Natural killer cell (primary cell): ENCODE results near the gene CGREF1. TPM values are rescaled to one million over a fixed set of nuclear protein-coding genes. Genes with fewer than 3 reads are reported as not detected.

Experiments used
- ATAC-seq, 3 donors: fragments of 150-1000 bp in 2 of 3; fragments of 200-7000 bp in 1 of 3; cut with Tn5 transposase; 1 replicate in 1 of 3; 2 replicates in 2 of 3; pipeline ENCODE4 v1.10.0; 2021; ENCODE audit warnings: mild to moderate bottlenecking in 2 of 3, moderate library complexity in 2 of 3
- DNase-seq, 2 donors: peaks; one replicate each; pipeline versions ENCODE4 v3.0.0 to v3.0.0-alpha.2; 2013 to 2021; ENCODE audit warnings: mixed read lengths in 1 of 2
- H3K27ac ChIP-seq: one replicate; pipeline ENCODE4 v1.5.1; 2013; ENCODE audit warnings: mild to moderate bottlenecking, low read length
- H3K27me3 ChIP-seq: one replicate; pipeline ENCODE4 v1.6.1; 2013; ENCODE audit warnings: low read length; ENCODE audit not compliant: control insufficient read depth, insufficient read depth
- H3K36me3 ChIP-seq: one replicate; pipeline ENCODE4 v1.6.1; 2013; ENCODE audit warnings: low read length; ENCODE audit not compliant: control insufficient read depth, insufficient read depth
- H3K4me1 ChIP-seq: one replicate; pipeline ENCODE4 v1.6.1; 2013; ENCODE audit warnings: low read length; ENCODE audit not compliant: control insufficient read depth, insufficient read depth
- H3K4me3 ChIP-seq: one replicate; pipeline ENCODE4 v1.5.1; 2013; ENCODE audit warnings: low read length
- H3K9me3 ChIP-seq: one replicate; pipeline ENCODE4 v1.6.1; 2013; ENCODE audit warnings: low read length; ENCODE audit not compliant: control insufficient read depth, insufficient read depth
- H3K27ac Mint-ChIP-seq, 2 donors: one replicate each; pipeline ENCODE4 v1.8.0; 2022; ENCODE audit warnings: mild to moderate bottlenecking in 2 of 2, mixed read lengths in 2 of 2, moderate library complexity in 1 of 2
- H3K27me3 Mint-ChIP-seq, 2 donors: one replicate each; pipeline ENCODE4 v1.8.0; 2022; ENCODE audit warnings: low read depth in 2 of 2, mixed read lengths in 2 of 2
- H3K36me3 Mint-ChIP-seq: one replicate; pipeline ENCODE4 v1.8.0; 2022; ENCODE audit warnings: mixed read lengths
- H3K4me1 Mint-ChIP-seq, 2 donors: one replicate each; pipeline ENCODE4 v1.8.0; 2022; ENCODE audit warnings: mixed read lengths in 2 of 2
- H3K4me3 Mint-ChIP-seq: one replicate; pipeline ENCODE4 v1.8.0; 2022; ENCODE audit warnings: mild to moderate bottlenecking, moderate library complexity, mixed read lengths
- H3K9me3 Mint-ChIP-seq, 2 donors: one replicate each; pipeline ENCODE4 v1.8.0; 2022; ENCODE audit warnings: mixed read lengths in 2 of 2
- WGBS: methylation state at CpG from one replicate; pipeline ENCODE4 v1.1.7; 2013; ENCODE audit warnings: missing lambda C conversion rate; ENCODE audit not compliant: insufficient coverage; 5-methylcytosine and 5-hydroxymethylcytosine counted together
- intact Hi-C: fragments of 100-400 bp; cut with micrococcal nuclease; formaldehyde crosslinking; loops from one replicate; pipeline ENCODE4 v1.14.2; 2022
- total RNA-seq, 4 donors: library from RNA; stranded (reverse); fragments of 120-200 nt in 1 of 4; gene quantifications; one replicate each; pipeline versions ENCODE4 v1.2.3 to v1.2.4, GENCODE V29; 2013 to 2022
- TF ChIP-seq, protein P1 (sequence below): fragments of 200-600 bp; IDR thresholded peaks from one replicate; pipeline ENCODE4 v1.8.0; 2022; ENCODE audit warnings: antibody characterized with exemption

The CGREF1 gene
- total RNA-seq, 3 donors from 2014 or later (not counting 1 experiment from before 2014, with no cell fraction given), result not detected

DNA sequence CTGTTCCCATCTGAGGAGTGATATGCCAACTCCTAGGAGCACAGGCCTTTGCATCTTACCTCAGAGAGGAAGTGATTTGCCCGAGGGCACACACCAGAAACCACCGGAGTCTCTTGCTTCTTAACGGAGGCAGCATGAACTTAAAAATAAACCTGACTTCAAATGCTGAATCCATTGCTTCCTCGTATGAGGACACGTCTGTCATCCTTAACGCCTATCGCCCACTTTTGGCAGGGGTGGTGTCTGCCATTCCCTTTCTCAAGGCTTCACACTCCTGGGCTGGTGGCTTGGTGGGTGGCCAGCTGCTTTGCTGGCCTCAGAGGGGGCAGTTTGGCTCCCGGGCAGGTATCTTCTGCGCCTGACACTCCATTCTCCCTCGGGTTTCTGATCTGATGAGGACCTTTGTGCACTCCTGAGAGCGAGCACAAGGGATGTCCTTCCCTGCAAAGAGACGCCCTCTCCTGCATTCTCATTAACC lies 16.6 kb upstream of the CGREF1 start:
- no peaks in the 10 kb centered on the region for H3K36me3 Mint-ChIP-seq
- H3K4me3 ChIP-seq, result no peak overlapping the region
- peaks cover 18 to 30% of the 10 kb centered on the region in 2 donors for H3K4me1 Mint-ChIP-seq
- H3K9me3 ChIP-seq, result no peaks in the 10 kb centered on the region
- no peaks in the 10 kb centered on the region for H3K9me3 Mint-ChIP-seq
- no peaks in the 10 kb centered on the region for H3K27me3 ChIP-seq
- 71% methylated on average over 12 of the region's 12 CpGs for WGBS
- H3K27ac ChIP-seq, result no peak overlapping the region
- peaks cover 21% of the 10 kb centered on the region for H3K36me3 ChIP-seq
- peak overlapping the region; percentile 94 to 97 for H3K27ac Mint-ChIP-seq
- H3K27me3 Mint-ChIP-seq, result no peaks in the 10 kb centered on the region
- intact Hi-C loops, result loop anchor here (10.0 kb wide), 1 partner anchor 51 kb away; the partner anchor contains the start of gene KHK
- TF ChIP-seq, protein P1, sequence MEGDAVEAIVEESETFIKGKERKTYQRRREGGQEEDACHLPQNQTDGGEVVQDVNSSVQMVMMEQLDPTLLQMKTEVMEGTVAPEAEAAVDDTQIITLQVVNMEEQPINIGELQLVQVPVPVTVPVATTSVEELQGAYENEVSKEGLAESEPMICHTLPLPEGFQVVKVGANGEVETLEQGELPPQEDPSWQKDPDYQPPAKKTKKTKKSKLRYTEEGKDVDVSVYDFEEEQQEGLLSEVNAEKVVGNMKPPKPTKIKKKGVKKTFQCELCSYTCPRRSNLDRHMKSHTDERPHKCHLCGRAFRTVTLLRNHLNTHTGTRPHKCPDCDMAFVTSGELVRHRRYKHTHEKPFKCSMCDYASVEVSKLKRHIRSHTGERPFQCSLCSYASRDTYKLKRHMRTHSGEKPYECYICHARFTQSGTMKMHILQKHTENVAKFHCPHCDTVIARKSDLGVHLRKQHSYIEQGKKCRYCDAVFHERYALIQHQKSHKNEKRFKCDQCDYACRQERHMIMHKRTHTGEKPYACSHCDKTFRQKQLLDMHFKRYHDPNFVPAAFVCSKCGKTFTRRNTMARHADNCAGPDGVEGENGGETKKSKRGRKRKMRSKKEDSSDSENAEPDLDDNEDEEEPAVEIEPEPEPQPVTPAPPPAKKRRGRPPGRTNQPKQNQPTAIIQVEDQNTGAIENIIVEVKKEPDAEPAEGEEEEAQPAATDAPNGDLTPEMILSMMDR, result no peak
- H3K4me3 Mint-ChIP-seq, result peak overlapping the region; percentile 55
- H3K4me1 ChIP-seq, result peaks cover 24% of the 10 kb centered on the region
- peak in 1 of 2 donors; percentile 18 for DNase-seq
- ATAC-seq, result no peak

- Histone ChIP-seq H3K36me3 (peaks cover 25% of the 10 kb centered on the region), H3K9me3 (no peaks in the 10 kb centered on the region), H3K4me3 (no peak overlapping the region), H3K4me1 (peaks cover 24% of the 10 kb centered on the region), H3K27me3 (no peaks in the 10 kb centered on the region), H3K27ac (no peak overlapping the region)
- H3K36me3 Mint-ChIP-seq, result no peaks in the 10 kb centered on the region
- peak in 1 of 2 donors; percentile 16 for DNase-seq
- H3K27me3 Mint-ChIP-seq, result no peaks in the 10 kb centered on the region
- no peaks in the 10 kb centered on the region for H3K9me3 Mint-ChIP-seq
- ATAC-seq, result no peak
- H3K4me1 Mint-ChIP-seq, result peaks cover 18 to 30% of the 10 kb centered on the region in 2 donors
- peak overlapping the region; percentile 94 to 97 for H3K27ac Mint-ChIP-seq
- 55% methylated on average over 33 of the region's 33 CpGs for WGBS
- intact Hi-C loops, result loop anchor here (1.0 to 10.0 kb wide), 4 partner anchors 12 to 83 kb away; partner anchors contain the start of genes ABHD1, AGBL5, ATRAID and KHK
- H3K4me3 Mint-ChIP-seq, result peak overlapping the region; percentile 97
- TF ChIP-seq, protein P1, result no peak
Observed at GRCh38 chr2:27134781-27135477, 16.0 kb upstream of the CGREF1 start.

- under 1% methylated on average over 86 of the region's 86 CpGs for WGBS
- DNase-seq (peak; percentile 98 to 99), ATAC-seq (peak; percentile 96 to 98 (median 97))
- Mint-ChIP-seq H3K27me3 (no peaks in the 10 kb centered on the region), H3K27ac (peak within 1 kb of the TSS; percentile 94 to 97), H3K36me3 (no peaks in the 10 kb centered on the region), H3K4me3 (peak within 1 kb of the TSS; percentile 97), H3K9me3 (no peaks in the 10 kb centered on the region), H3K4me1 (peaks cover 18 to 30% of the 10 kb centered on the region in 2 donors)
- Histone ChIP-seq H3K9me3 (no peaks in the 10 kb centered on the region), H3K4me3 (peak within 1 kb of the TSS; percentile 70), H3K36me3 (peaks cover 29% of the 10 kb centered on the region), H3K27ac (peak within 1 kb of the TSS; percentile 71), H3K4me1 (peaks cover 24% of the 10 kb centered on the region), H3K27me3 (no peaks in the 10 kb centered on the region)
- intact Hi-C loops, result loop anchor here (1.0 to 10.0 kb wide), 4 partner anchors 11 to 82 kb away; partner anchors contain the start of genes ABHD1, AGBL5, ATRAID and KHK
- TF ChIP-seq, protein P1, result no peak
Observed at GRCh38 chr2:27133905-27134780, 15.2 kb upstream of the CGREF1 start, which contains the start of gene PREB. PREB (minus strand) TSS chr2:27134636; CDS start chr2:27134421, 215 bp downstream.
